GM18505 (cell line): ENCODE results near the gene MRPL51.

Experiments used
- ATAC-seq: cut with Tn5 transposase; IDR thresholded peaks from one replicate; pipeline ENCODE4 v1.9.1; 2021; ENCODE audit not compliant: unreplicated experiment
- POLR2A ChIP-seq: IDR thresholded peaks from 4 replicates; pipeline ENCODE4 v1.6.1; 2011; ENCODE audit warnings: borderline replicate concordance; ENCODE audit not compliant: insufficient read depth, insufficient read length; ENCODE audit errors: extremely low read depth

The MRPL51 gene

GRCh38 chr12:6452944-6453630 is 40.0 kb downstream of the MRPL51 start:
- ATAC-seq = no peak
- TF ChIP-seq POLR2A = peak; percentile 38

GRCh38 chr12:6452245-6452943 is 40.7 kb downstream of the MRPL51 start:
- no peak for ATAC-seq
- TF ChIP-seq POLR2A = no peak

- TF ChIP-seq POLR2A = peak; percentile 69
- ATAC-seq = peak; percentile 47
These were observed 41.5 kb downstream of the MRPL51 start, which contains the start of gene TAPBPL for GRCh38 chr12:6451348-6452244. TSS of gene TAPBPL (plus strand) at chr12:6452042. CDS start at chr12:6452249, 207 bp downstream.

- TF ChIP-seq POLR2A = no peak
- ATAC-seq = no peak
These were observed 42.2 kb downstream of the MRPL51 start for GRCh38 chr12:6450869-6451347.

GRCh38 chr12:6450091-6450868 is 42.8 kb downstream of the MRPL51 start:
- no peak for TF ChIP-seq POLR2A
- ATAC-seq = no peak

- ATAC-seq = no peak
- peak; percentile 72 for TF ChIP-seq POLR2A
These were observed 48.1 kb downstream of the MRPL51 start, which contains the start of gene CD27 for GRCh38 chr12:6444704-6445688. TSS of gene CD27 (plus strand) at chr12:6444955. CDS start at chr12:6445096, 141 bp downstream.

GRCh38 chr12:6444031-6444430 is 49.0 kb downstream of the MRPL51 start:
- no peak for ATAC-seq
- peak; percentile 43 for TF ChIP-seq POLR2A

- ATAC-seq = no peak
- TF ChIP-seq POLR2A = peak; percentile 55
These were observed 49.6 kb downstream of the MRPL51 start for GRCh38 chr12:6443361-6443983.

- no peak for ATAC-seq
These were observed 50.2 kb downstream of the MRPL51 start for GRCh38 chr12:6442836-6443235.

More at GRCh38 chr12:6442836-6443235, 50.2 kb downstream of the MRPL51 start:
- no peak for TF ChIP-seq POLR2A
